HepG2 (cell line): ENCODE data around the gene UPF3A. TPM values are rescaled to one million over a fixed set of nuclear protein-coding genes. Genes with fewer than 3 reads are reported as not detected.

ENCODE experiments used
- ARNTL ChIP-seq: sonication (generic); formaldehyde crosslinking; IDR thresholded peaks from 2 replicates; pipeline ENCODE4 v1.4.0; 2020; ENCODE audit warnings: mild to moderate bottlenecking, missing genetic modification reagents
- DNMT1 ChIP-seq: sonication (generic); formaldehyde crosslinking; IDR thresholded peaks from 2 replicates; pipeline ENCODE4 v1.5.1; 2020; ENCODE audit warnings: mild to moderate bottlenecking, missing genetic modification reagents
- FOXA1 ChIP-seq, 2 experiments: fragments of 450-650 bp in 1 of 2; sonication (generic) in 1 of 2; formaldehyde crosslinking in 1 of 2; IDR thresholded peaks; 2 replicates each; pipeline versions ENCODE4 v1.4.0 to v1.6.1; 2016 to 2020; ENCODE audit warnings: missing genetic modification reagents in 1 of 2
- GMEB1 ChIP-seq: sonication (generic); formaldehyde crosslinking; IDR thresholded peaks from 2 replicates; pipeline ENCODE4 v1.5.1; 2020; ENCODE audit warnings: missing genetic modification reagents, mild to moderate bottlenecking, borderline replicate concordance
- IRF1 ChIP-seq: sonication (generic); formaldehyde crosslinking; IDR thresholded peaks from 2 replicates; pipeline ENCODE4 v1.4.0; 2020; ENCODE audit warnings: low read depth, mild to moderate bottlenecking, missing genetic modification reagents
- MIER3 ChIP-seq: IDR thresholded peaks from 2 replicates; pipeline ENCODE4 v1.6.1; 2016; ENCODE audit warnings: missing compliant biosample characterization, borderline replicate concordance
- NR1H2 ChIP-seq: sonication (generic); formaldehyde crosslinking; IDR thresholded peaks from 2 replicates; pipeline ENCODE4 v1.8.1; 2022; ENCODE audit warnings: low read depth, missing genetic modification reagents, borderline replicate concordance
- SKIL ChIP-seq: sonication (generic); formaldehyde crosslinking; IDR thresholded peaks from 2 replicates; pipeline ENCODE4 v1.8.0; 2022; ENCODE audit warnings: missing genetic modification reagents, mild to moderate bottlenecking, moderate library complexity, borderline replicate concordance
- SOX13 ChIP-seq, 3 experiments: fragments of 450-650 bp in 1 of 3; sonication (generic) in 1 of 3; formaldehyde crosslinking in 1 of 3; IDR thresholded peaks in 2 of 3; conservative IDR thresholded peaks in 1 of 3; 2 replicates each; pipeline versions ENCODE4 v1.5.0 to v1.6.1; 2016 to 2020; ENCODE audit warnings: antibody characterized with exemption in 1 of 3, mild to moderate bottlenecking in 1 of 3, missing compliant biosample characterization in 1 of 3, missing genetic modification reagents in 1 of 3, moderate library complexity in 1 of 3
- SP5 ChIP-seq: IDR thresholded peaks from 2 replicates; pipeline ENCODE4 v1.6.1; 2016; ENCODE audit warnings: low read depth, borderline replicate concordance
- ZNF292 ChIP-seq: sonication (generic); formaldehyde crosslinking; IDR thresholded peaks from 2 replicates; pipeline ENCODE4 v1.8.1; 2022; ENCODE audit warnings: mild to moderate bottlenecking, low read depth, missing genetic modification reagents, borderline replicate concordance
- ZNF446 ChIP-seq: sonication (generic); formaldehyde crosslinking; IDR thresholded peaks from 2 replicates; pipeline ENCODE4 v1.5.0; 2020; ENCODE audit warnings: mild to moderate bottlenecking, missing genetic modification reagents
- polyA plus RNA-seq, 8 experiments: library from polyadenylated mRNA; depleted of rRNA in 3 of 8; stranded (reverse) in 7 of 8; unstranded in 1 of 8; fragments of >200 nt; fragmentation: Illumina TruSeq in 4 of 8; extraction: Trizol in 4 of 8; gene quantifications; 2 replicates each; pipeline versions ENCODE4 v1.2.1 to v1.2.3, GENCODE V29; 2011 to 2016; ENCODE audit warnings: low read depth in 4 of 8, missing spikeins in 1 of 8, mixed read lengths in 1 of 8; ENCODE audit not compliant: insufficient read depth in 1 of 8
- total RNA-seq, 5 experiments: library from RNA; depleted of rRNA; stranded (reverse); fragments of >200 nt; fragmentation: Illumina TruSeq; extraction: Trizol; gene quantifications; 2 replicates each; pipeline ENCODE4 v1.2.3, GENCODE V29; 2016; ENCODE audit warnings: low read depth in 1 of 5
- TF ChIP-seq, protein P1 (sequence below): sonication (generic); formaldehyde crosslinking; IDR thresholded peaks from 2 replicates; pipeline ENCODE4 v1.9.0; 2021; ENCODE audit warnings: missing genetic modification reagents, mild to moderate bottlenecking, borderline replicate concordance
- TF ChIP-seq, protein P2 (sequence below): sonication (generic); formaldehyde crosslinking; IDR thresholded peaks from 2 replicates; pipeline ENCODE4 v1.8.0; 2022; ENCODE audit warnings: mild to moderate bottlenecking, missing genetic modification reagents, moderate library complexity

UPF3A gene
- total and polyA plus RNA-seq, 2 of the 13 experiments (the other 11 are each of a cell fraction or from before 2014, with no cell fraction given) = 60.2 to 63.8 TPM

- TF ChIP-seq IRF1 = no peak
- TF ChIP-seq ARNTL (CRISPR knock-in tag) = peak; percentile 63
- peak; percentile 93 for TF ChIP-seq ZNF446
- TF ChIP-seq, protein P1, sequence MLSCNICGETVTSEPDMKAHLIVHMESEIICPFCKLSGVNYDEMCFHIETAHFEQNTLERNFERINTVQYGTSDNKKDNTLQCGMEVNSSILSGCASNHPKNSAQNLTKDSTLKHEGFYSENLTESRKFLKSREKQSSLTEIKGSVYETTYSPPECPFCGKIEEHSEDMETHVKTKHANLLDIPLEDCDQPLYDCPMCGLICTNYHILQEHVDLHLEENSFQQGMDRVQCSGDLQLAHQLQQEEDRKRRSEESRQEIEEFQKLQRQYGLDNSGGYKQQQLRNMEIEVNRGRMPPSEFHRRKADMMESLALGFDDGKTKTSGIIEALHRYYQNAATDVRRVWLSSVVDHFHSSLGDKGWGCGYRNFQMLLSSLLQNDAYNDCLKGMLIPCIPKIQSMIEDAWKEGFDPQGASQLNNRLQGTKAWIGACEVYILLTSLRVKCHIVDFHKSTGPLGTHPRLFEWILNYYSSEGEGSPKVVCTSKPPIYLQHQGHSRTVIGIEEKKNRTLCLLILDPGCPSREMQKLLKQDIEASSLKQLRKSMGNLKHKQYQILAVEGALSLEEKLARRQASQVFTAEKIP (CRISPR knock-in tag) = no peak
- no peak for TF ChIP-seq MIER3 (CRISPR knock-in tag)
- no peak for TF ChIP-seq SOX13 (IDR thresholded peaks at IDR 0.05)
- TF ChIP-seq SOX13 (CRISPR knock-in tag; conservative IDR thresholded peaks at IDR 0.05 in 1 of 2, IDR thresholded peaks at IDR 0.05 in 1 of 2) = peak in 1 of 2 experiments; percentile 31; a peak in 1 of 4 replicates
- TF ChIP-seq, protein P2, sequence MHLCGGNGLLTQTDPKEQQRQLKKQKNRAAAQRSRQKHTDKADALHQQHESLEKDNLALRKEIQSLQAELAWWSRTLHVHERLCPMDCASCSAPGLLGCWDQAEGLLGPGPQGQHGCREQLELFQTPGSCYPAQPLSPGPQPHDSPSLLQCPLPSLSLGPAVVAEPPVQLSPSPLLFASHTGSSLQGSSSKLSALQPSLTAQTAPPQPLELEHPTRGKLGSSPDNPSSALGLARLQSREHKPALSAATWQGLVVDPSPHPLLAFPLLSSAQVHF = peak; percentile 76; the same call in 1 of the 2 replicates
- peak; percentile 11; the same call in 1 of the 2 replicates for TF ChIP-seq SKIL (CRISPR knock-in tag)
- no peak for TF ChIP-seq NR1H2
- peak; percentile 59; the same call in 1 of the 2 replicates for TF ChIP-seq DNMT1
- TF ChIP-seq GMEB1 (CRISPR knock-in tag) = peak; percentile 95
- no peak for TF ChIP-seq ZNF292
- peak; percentile 86 for TF ChIP-seq SP5 (CRISPR knock-in tag)
- TF ChIP-seq FOXA1 (IDR thresholded peaks at IDR 0.05) = no peak
- TF ChIP-seq FOXA1 (CRISPR knock-in tag; IDR thresholded peaks at IDR 0.05) = peak; percentile 11; the same call in 1 of the 2 replicates
These were observed 32.9 kb downstream of the UPF3A start, which contains the start of gene CHAMP1 (continued) for GRCh38 chr13:114314074-114314912.
